ENCODE measurements around the gene MYO18B.

- no peak for TF ChIP-seq CTCF (conservative IDR thresholded peaks at IDR 0.05 in 1 of 2, IDR thresholded peaks at IDR 0.05 in 1 of 2; ENCODE audit: extremely low read depth in 1 of 2, insufficient read depth in 1 of 2, low read depth in 1 of 2, low read length in 2 of 2)
- no peak for TF ChIP-seq EZH2 (IDR thresholded peaks at IDR 0.05; ENCODE audit: borderline replicate concordance, low read length)
These were observed 136.9 kb downstream of the MYO18B start for GRCh38 chr22:25878933-25879332.

Data from mammary epithelial cell (primary cell).